Sciatic nerve (tissue), 2 donors: Measurements from ENCODE around the gene NUDCD3. TPM values are rescaled to one million over a fixed set of nuclear protein-coding genes. Genes with fewer than 3 reads are reported as not detected.
"Not testable (repeated sequence)": the region's sequence is repeated elsewhere in the genome, so short reads cannot be mapped to it uniquely, and the experiment has no call there.

Experiments
- ATAC-seq: fragments of 200-7000 bp; cut with Tn5 transposase; one replicate; pipeline ENCODE4 v1.9.1; 2020; ENCODE audit warnings: mild to moderate bottlenecking, moderate library complexity
- DNase-seq: peaks from one replicate; pipeline ENCODE4 v3.0.0-alpha.2; 2020; ENCODE audit warnings: low spot score
- intact Hi-C: fragments of 100-400 bp; cut with DNase I; formaldehyde crosslinking; loops from one replicate; pipeline ENCODE4 v1.14.2; 2022
- total RNA-seq: library from RNA; stranded (reverse); fragmentation: NEBNext Ultra II Directional; extraction: Animal tissue kit (Norgen Biotek cat#: 25700); gene quantifications from one replicate; pipeline ENCODE4 v1.2.1, GENCODE V29; 2021
- donor health status: DM: no; HTN: no; CAD: no.
- donor health status: DM: no; HTN: no; CAD: no.

NUDCD3 gene
- total RNA-seq, 1 donor from 2014 or later: 101 TPM

DNA sequence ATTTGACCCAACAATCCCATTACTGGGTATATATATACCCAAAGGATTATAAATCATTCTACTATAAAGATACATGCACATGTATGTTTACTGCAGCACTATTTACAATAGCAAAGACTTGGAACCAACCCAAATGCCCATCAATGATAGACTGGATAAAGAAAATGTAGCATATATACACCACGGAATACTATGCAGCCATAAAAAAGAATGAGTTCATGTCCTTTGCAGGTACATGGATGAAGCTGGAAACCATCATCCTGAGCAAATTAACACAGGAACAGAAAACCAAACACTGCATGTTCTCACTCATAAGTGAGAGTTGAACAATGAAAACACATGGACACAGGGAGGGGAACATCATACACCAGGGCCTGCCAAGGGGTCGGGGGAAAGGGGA is 65.7 kb downstream of the NUDCD3 start:
- intact Hi-C loops, DNase-seq, ATAC-seq: not testable (repeated sequence)

DNA sequence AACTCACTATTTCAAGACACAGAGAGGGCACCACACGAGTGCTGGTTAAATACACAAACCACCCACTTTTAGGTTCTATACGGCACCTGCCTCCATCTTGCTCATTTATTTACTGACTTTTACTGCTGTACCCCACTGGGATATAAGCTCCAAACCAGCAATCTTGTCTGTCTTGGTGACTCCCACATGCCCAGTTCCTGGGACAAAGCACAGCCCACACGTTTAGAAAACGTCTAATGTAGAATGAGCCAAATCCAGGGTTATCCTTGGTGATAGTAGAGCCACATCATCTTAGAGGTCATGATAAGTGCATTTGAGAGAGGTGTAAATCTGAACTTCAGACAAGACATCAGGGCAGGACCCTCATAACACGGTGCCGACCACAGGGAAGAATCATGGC is 73.5 kb downstream of the NUDCD3 start:
- DNase-seq (no peak), ATAC-seq (no peak)
- intact Hi-C loops: no loop called here

DNA sequence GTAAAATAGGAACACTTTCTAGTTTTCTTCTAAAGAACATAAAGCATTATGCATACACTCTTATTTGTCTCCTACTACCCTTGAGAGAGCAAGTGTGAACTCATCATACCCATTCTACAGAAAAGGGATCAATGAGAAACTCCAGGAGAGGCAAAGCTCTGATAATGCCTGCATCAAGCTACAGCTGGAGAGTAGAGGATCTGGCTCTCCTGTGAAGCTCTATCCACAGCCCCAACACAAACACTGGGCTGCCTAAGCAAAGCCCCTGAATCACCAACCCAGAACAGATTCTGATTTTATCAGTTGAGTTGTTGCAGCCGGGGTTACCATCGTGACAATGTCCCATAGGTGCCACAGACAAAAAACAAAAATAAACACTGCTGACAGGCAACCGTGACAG is 74.9 kb downstream of the NUDCD3 start:
- no peak for ATAC-seq
- intact Hi-C loops: no loop called here
- no peak for DNase-seq

DNA sequence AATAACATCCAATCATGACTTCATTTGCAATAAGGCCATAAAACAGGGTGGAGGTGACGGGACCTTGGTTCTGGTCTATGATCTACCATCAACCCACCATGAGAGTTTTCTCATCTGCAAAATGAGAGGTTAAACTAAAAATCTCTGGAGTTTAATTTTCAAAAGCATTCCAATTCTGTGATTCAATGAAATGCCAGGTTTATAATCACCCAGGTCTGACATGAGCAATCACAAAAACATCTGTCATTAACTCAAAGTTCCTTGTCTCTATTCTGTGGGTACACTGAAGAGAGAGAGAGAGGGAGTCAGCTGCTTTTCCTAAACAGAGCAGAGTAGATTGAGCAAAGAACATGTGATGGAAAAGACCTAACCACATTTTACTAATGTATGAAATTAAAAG is 75.4 kb downstream of the NUDCD3 start:
- DNase-seq: no peak
- ATAC-seq: no peak
- intact Hi-C loops: no loop called here

DNA sequence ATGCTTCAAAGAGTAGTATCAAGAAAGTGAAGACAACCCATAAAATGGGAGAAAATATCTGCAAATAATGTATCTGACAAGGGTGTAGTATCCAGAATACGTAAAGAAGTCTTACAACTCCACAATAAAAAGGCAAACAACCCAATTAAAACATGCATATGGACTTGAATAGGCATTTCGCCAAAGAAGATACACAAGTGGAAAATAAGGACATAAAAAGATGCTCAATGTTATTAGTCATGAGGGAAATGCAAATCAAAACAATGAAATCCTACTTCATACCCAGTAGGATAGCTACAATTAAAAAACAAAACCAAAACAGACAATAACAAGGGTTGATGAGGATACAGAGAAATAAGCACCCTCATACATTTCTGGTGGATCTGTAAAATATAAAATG is 79.2 kb downstream of the NUDCD3 start:
- intact Hi-C loops: no loop called here
- DNase-seq: no peak
- ATAC-seq: no peak

DNA sequence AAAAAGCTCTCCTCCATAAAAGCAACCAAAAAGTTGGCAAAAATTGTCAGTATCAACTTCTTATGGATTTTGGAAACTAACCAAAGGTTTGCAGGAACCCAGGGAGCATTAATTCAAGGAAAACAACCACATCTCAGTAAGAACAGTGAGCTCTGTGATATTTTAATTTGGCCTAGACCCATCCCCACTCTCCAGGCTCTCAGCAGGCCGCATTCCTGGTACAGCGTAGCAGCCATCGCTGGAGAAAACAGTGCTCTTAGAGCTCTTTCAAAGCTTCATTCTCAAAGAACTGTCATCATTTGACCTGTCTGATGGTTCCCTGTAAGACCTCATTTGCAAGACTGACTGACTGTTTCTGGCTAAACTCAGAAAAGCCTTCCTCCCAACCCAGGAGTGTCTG is 81.9 kb downstream of the NUDCD3 start:
- ATAC-seq (peak; percentile 74), DNase-seq (peak; percentile 27)
- intact Hi-C loops: no loop called here

DNA sequence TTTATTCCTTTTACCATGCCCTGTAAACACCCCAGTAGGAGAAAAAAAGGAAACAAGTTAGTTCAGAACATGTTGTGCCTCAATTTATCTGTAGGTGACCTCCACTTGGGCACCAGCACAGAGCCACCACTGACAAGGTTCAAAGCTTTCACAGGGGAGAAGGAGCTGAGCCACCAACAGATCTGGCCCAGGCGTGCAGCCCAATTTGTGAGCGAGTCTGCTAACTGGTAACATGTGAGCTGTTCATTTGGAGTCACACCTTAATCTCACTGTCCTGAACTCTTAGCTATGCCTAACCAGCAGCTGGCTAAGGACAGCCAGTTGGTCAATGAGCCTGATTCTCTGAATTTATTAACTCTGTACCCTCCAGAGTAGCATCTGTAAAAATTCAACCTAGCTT is 86.7 kb downstream of the NUDCD3 start:
- intact Hi-C loops: no loop called here
- ATAC-seq: no peak
- DNase-seq: peak; percentile 8

DNA sequence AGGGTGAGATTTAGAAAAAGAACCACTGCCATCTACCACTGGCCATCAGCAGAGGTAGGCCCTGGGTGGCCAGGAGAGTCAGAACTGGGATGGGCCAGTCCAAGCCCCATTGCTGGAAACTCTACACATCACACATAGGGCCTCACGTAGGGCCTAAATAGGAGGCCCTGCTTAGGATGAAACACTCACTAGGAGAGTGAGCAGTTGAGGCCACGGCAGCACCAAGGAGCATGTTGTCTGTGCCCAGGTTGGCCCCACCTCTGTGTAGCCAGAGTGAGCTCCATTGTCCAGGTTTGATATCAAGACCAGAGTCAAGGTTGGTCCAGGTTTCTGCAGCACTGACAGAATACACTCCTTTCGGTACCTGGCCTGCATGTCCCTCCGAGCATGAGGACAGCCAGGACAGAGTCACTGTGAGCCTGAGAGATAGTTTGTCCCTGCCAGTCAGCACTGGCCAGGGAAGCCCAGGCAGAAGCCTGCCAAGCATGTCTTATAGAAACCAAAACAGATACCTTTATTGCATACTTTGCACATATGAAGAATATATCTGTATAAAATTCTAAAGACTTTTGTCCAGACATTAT is 87.2 kb downstream of the NUDCD3 start:
- intact Hi-C loops: no loop called here
- DNase-seq (peak; percentile 17), ATAC-seq (no peak)

DNA sequence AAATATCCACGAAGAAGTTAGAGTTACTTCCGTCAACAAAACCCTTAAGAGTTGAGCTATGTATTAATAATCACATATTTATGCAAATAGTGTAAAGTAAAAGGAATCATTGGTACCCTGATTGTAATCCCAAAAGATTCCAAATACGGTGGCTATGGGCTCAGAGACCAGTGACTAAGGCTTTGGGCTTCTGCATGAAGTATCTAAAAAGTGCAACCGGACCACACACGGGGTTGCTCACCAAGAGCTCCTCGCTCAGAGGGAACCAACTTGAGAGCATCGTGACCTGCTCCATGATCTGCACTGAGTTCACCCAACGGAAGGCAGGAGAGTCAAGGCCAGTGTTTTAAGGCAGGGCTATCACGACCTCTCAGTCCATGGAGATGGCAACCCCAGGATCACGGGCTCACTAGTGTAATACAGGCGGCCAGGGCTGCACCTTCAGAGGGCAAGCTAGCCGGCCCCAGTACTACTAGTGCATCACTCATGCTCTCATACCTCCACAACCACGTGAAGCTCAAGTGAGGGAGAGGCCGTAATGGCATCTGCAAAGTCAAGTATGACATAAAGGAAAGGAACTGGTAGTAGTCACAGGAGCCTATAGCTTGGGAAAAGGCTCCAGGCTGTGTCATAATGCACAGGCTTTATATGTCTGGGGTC is 87.9 kb downstream of the NUDCD3 start:
- intact Hi-C loops: no loop called here
- peak; percentile 30 for DNase-seq
- ATAC-seq: no peak

DNA sequence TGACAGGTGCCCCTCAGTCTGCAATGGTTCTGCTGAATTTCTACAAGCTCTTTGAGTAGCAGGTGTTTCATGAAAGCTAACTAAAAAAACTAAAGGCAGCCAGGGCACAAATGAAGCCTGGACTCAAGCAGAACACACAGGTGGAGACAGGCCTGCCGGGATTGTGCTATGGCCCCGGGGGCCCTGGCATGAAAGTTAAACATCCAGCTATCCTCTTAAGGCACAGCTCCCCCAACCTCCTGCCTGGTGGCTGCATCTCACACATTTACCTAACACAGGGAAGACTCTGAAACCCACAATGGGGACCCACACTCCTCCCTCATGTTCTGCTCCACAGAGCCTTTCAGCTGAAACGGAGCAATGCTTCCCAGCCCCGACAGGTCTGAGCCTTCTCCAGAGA is 88.8 kb downstream of the NUDCD3 start:
- peak; percentile 19 for DNase-seq
- intact Hi-C loops: no loop called here
- no peak for ATAC-seq

DNA sequence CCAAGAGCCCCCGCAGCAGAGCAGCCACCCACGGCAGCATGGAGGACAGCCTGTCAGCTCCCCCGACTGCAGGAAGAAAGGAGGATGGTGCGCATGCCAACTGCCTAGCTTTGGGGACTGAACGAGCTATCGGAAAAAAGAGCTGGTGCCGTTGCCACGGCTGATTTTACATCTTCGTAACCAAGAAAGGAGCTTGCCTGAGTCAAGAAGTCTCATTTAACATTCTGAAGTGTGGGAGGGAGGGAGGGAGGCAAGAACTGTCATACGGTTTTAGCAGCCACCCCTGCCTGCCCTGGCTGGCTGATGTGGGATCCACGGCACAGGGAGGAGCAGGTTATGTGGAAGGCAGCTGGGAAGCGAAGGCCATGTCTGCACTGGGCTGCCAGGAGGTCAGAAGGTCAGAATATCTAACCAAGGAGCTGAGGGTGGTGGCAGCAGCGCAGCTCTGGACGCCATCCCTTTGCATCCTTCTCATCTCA is 90.4 kb downstream of the NUDCD3 start:
- no peak for ATAC-seq
- intact Hi-C loops: no loop called here
- peak; percentile 30 for DNase-seq

DNA sequence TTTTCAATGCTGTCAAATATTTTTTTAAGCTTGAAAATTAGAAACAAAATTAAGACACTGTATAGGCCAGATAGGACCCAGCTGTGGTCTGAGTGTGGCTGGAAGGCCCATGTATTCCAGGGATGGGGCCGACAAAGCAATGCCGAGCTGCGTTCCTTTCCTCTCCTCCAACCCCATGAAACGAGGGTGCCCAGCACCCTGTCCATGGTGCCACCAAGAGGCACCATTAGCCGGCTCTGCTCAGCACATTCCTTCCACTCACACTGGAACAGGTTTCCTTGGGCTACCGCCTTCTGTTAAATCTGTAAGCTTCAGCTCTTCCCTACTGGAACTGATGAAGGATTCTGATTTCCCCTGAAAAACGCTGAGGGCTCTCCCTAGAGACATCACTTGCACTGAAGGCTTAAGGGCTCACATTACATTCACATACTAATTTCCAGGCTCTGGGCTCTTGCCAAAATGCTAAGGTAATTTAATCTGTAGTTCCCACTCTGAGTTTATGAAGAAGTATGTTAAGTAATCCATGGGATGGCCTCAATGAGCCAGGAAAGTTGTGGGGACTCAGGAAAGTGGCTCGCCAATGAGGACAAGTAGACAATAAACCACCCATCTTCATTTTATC is 91.4 kb downstream of the NUDCD3 start:
- ATAC-seq: no peak
- intact Hi-C loops: no loop called here
- peak; percentile 34 for DNase-seq

DNA sequence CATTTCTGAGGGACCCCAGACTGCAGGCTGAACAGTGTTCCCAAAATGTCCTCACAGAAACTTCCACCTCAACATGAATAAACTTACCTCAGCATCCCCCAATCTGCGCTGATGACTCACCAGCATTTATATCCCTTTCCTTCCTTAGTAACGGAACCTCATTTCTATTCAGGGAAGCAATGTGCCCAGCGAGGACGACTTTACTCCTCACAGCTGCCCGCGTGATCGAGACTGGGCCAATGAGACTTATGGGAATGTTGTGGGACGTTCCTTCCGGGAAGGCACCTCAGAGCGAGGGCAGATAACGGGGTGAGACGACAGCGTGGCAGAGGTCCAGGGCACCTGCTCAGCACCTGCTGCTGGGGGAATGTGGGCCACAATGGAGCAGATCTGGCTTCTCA is 91.9 kb downstream of the NUDCD3 start:
- intact Hi-C loops: no loop called here
- no peak for ATAC-seq
- no peak for DNase-seq

DNA sequence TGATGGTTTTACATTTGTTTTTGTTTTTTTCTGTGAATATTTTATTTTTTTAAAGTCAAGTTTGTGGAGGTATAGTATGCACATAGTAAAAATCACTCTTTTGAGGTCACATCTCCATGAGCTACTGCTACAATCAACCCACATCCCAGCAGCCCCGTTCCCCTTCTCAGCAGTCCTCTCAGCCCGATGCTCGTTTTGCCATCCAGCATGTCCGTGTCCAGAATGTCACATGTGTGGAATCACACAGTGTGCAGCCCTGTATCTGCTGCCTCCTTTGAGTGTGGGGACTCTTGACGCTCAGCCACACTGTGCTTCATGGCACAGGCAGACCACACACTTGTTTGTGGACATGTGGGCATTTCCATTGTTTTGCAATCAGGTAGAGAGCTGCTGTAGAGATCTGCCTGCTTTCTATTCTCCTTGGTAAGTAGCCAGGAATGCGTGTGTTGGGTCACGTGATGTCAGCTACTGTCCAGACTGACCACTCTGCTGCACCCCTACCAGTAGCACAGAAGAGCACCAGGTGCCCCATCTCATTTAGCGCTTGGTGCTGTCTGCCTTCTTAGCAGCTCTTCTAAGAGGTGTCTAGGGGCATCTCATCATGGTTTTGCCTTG is 93.4 kb downstream of the NUDCD3 start:
- intact Hi-C loops: no loop called here
- ATAC-seq (no peak), DNase-seq (no peak)

DNA sequence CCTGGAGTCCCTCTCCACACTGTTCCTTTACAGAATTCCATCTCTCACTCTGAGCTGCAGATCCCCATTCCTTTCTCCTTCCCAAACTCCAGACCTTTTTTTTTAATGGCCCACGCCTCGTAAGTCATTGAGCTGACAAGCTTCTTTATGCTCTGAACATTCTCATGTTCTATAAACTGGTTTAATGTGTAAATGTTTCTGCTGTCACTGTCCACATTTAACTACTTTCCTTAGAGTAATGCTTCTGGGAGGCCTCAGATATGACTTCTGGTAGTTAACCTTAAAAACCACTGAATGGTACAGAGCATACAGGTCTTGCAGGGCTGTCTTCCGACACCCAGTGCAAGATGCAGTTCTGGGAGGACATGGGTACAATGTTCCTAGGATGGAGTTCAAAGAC is 94.0 kb downstream of the NUDCD3 start:
- ATAC-seq (no peak), DNase-seq (no peak)
- intact Hi-C loops: no loop called here

DNA sequence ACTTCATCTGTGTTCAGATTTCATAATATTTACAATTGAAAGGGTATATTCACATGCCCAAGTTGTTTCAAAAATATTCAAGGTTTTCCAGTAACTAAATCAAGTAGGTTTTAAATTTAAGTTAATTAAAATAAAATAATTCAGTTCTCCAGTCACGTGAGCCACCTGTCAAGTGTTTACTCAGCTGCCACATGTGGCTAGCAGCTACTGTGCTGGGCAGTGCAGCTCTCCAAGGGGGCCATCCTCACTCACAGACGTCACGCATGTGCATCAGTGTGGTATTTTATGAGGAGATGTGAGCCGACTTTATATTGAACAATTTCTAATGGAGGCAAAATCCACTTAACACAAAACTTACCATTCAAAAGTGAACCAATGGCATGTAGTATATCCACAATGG is 95.4 kb downstream of the NUDCD3 start:
- DNase-seq (no peak), ATAC-seq (no peak)
- intact Hi-C loops: no loop called here

DNA sequence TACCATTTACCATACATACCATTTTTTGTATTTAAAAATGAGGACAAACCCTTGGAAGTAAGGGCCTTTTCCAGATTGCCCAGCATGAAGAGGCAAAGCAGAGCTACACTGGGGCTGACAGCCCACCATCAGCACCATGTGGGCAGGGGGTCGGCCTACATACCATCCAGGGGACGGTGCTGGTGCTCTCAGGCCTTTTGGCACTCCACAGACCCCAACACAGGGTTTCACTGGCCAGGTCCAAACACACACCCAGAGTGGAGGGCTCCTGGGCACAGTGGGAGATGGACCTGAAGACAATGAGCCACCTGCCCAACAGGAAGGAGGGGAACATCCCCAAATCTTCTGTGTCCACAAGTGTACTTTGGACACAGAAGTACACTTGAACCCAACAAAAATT is 95.8 kb downstream of the NUDCD3 start:
- peak; percentile 23 for DNase-seq

DNA sequence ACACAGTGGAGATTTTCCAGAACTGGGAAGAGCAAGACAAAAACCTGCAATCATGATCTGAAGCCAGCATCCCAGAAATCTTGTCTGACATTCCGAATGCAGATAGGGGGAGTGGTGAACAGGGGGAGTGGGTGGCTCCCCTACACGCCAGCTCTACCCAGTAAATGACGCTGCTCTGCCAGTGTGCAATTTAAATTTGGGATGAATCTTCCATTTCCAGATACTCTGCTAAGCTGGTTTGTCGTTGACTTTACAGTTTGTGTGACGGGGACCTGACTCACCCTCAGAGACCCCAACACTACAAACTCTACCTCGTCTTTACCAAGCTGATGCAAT is 96.4 kb downstream of the NUDCD3 start:
- intact Hi-C loops: no loop called here
- ATAC-seq (no peak), DNase-seq (peak; percentile 7)

More for the DNA sequence above, 95.8 kb downstream of the NUDCD3 start:
- ATAC-seq: no peak
- intact Hi-C loops: no loop called here

DNA sequence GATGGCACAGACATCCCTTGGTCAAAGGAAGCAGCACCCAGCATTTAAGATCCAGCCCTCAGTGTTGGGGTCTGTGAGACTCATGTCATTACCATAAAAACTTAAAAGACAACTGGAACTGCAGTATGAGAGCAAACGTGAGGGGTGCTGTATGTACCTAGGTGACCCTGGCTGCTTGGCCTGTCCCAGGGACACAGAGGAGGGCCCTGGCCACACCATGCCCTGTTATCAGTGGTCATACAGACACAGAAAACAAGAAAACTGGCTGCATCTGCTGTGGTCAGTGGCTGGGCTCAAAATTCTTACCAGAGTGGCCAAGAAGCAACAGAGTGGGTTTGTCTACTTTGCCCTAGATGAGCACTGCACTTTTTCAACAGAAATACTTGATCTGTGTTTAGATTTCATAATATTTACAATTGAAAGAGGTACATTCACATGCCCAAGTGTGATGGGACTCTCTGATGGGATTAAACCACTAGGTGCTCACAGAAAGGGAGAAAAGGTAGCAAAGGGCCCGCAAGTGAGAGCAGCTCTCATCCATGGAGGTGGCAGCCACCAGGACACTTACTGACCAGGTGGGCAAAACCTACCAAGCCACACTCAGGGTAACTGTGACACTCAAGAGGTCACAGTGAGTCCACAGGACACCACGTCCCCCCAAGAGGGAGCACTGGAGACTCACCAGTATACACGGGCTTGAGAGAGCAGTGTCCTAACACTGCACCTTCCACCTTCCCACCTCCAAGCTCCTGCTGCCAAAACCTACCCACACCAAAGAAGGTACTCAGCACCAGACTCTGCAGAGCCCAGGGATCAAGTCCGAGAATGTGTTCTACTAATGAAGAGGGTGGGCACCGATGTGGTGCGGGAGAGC is 97.0 kb downstream of the NUDCD3 start:
- intact Hi-C loops: no loop called here
- ATAC-seq: no peak
- peak; percentile 15 for DNase-seq
